WTC11 (cell line): ENCODE data around the gene SLAMF1. TPM values are rescaled to one million over a fixed set of nuclear protein-coding genes. Genes with fewer than 3 reads are reported as not detected.

Experiments used
- ATAC-seq: fragments of 200-7000 bp; cut with Tn5 transposase; 2 replicates; pipeline ENCODE4 v1.10.0; 2021; ENCODE audit warnings: mild to moderate bottlenecking, moderate library complexity
- CTCF ChIA-PET: fragments of 300-600 bp; sonication (Branson Sonifier 250); formaldehyde crosslinking; loops from one replicate; lab custom pipeline; 2021; ENCODE audit warnings: antibody characterized with exemption; lab: Charles Lee
- POLR2A ChIA-PET: fragments of 350-600 bp; sonication (Branson Sonifier 250); formaldehyde crosslinking; loops from one replicate; lab custom pipeline; 2021; ENCODE audit warnings: antibody characterized with exemption; lab: Charles Lee
- DNase-seq: peaks from one replicate; pipeline ENCODE4 v3.0.0; 2021; ENCODE audit warnings: low spot score
- H3K27ac Mint-ChIP-seq: 2 replicates; pipeline ENCODE4 v1.8.0; 2021; ENCODE audit warnings: mixed read lengths
- H3K27me3 Mint-ChIP-seq: 2 replicates; pipeline ENCODE4 v1.8.0; 2021; ENCODE audit warnings: low read depth, mild to moderate bottlenecking, moderate library complexity, mixed read lengths
- H3K36me3 Mint-ChIP-seq: 2 replicates; pipeline ENCODE4 v1.8.0; 2021; ENCODE audit warnings: mixed read lengths
- H3K4me1 Mint-ChIP-seq: 2 replicates; pipeline ENCODE4 v1.8.0; 2022; ENCODE audit warnings: mixed read lengths
- H3K4me3 Mint-ChIP-seq: 2 replicates; pipeline ENCODE4 v1.8.0; 2021; ENCODE audit warnings: mild to moderate bottlenecking, moderate library complexity, mixed read lengths
- H3K9me3 Mint-ChIP-seq: 2 replicates; pipeline ENCODE4 v1.8.0; 2021; ENCODE audit warnings: mixed read lengths
- CBFB ChIP-seq: sonication (generic); formaldehyde crosslinking; IDR thresholded peaks from 2 replicates; pipeline ENCODE4 v1.8.1; 2022; ENCODE audit warnings: mild to moderate bottlenecking, low read depth, missing genetic modification reagents
- IRF2 ChIP-seq: sonication (generic); formaldehyde crosslinking; IDR thresholded peaks from 2 replicates; pipeline ENCODE4 v1.8.0; 2022; ENCODE audit warnings: low read depth, missing genetic modification reagents, borderline replicate concordance
- NFE2L1 ChIP-seq: sonication (generic); formaldehyde crosslinking; IDR thresholded peaks from 2 replicates; pipeline ENCODE4 v1.8.1; 2023; ENCODE audit warnings: missing genetic modification reagents
- NR2C2 ChIP-seq: sonication (generic); formaldehyde crosslinking; IDR thresholded peaks from 2 replicates; pipeline ENCODE4 v1.8.0; 2022; ENCODE audit warnings: mild to moderate bottlenecking, missing genetic modification reagents
- SP1 ChIP-seq: sonication (generic); formaldehyde crosslinking; conservative IDR thresholded peaks from 2 replicates; pipeline ENCODE4 v1.8.1; 2022; ENCODE audit warnings: missing genetic modification reagents
- TCF7 ChIP-seq: sonication (generic); formaldehyde crosslinking; IDR thresholded peaks from 2 replicates; pipeline ENCODE4 v1.8.0; 2022; ENCODE audit warnings: mild to moderate bottlenecking, low read depth, missing genetic modification reagents, moderate library complexity
- TP53 ChIP-seq: sonication (generic); formaldehyde crosslinking; IDR thresholded peaks from 2 replicates; pipeline ENCODE4 v1.8.1; 2023; ENCODE audit warnings: mild to moderate bottlenecking, missing genetic modification reagents
- ZNF263 ChIP-seq: sonication (generic); formaldehyde crosslinking; IDR thresholded peaks from 2 replicates; pipeline ENCODE4 v1.8.1; 2022; ENCODE audit warnings: low read depth, mild to moderate bottlenecking, moderate library complexity, missing genetic modification reagents
- ZNF396 ChIP-seq: fragments of 250-450 bp; sonication (Bioruptor Pico); IDR thresholded peaks from 2 replicates; pipeline ENCODE4 v1.8.0; 2021; ENCODE audit warnings: mild to moderate bottlenecking, moderate library complexity, borderline replicate concordance
- total RNA-seq: library from RNA; stranded (reverse); gene quantifications from 3 replicates; pipeline ENCODE4 v1.2.3, GENCODE V29; 2021
- TF ChIP-seq, protein P1 (sequence below): sonication (generic); formaldehyde crosslinking; IDR thresholded peaks from 2 replicates; pipeline ENCODE4 v1.8.1; 2023; ENCODE audit warnings: mild to moderate bottlenecking, missing genetic modification reagents, moderate library complexity
- TF ChIP-seq, protein P2 (sequence below): sonication (generic); formaldehyde crosslinking; IDR thresholded peaks from 2 replicates; pipeline ENCODE4 v1.8.0; 2023; ENCODE audit warnings: missing genetic modification reagents, mild to moderate bottlenecking, borderline replicate concordance
- TF ChIP-seq, protein P3 (sequence below): sonication (generic); formaldehyde crosslinking; IDR thresholded peaks from 2 replicates; pipeline ENCODE4 v1.8.1; 2022; ENCODE audit warnings: low read depth, mild to moderate bottlenecking, moderate library complexity, missing genetic modification reagents, borderline replicate concordance
- TF ChIP-seq, protein P4 (sequence below): fragments of 250-450 bp; sonication (Bioruptor Pico); IDR thresholded peaks from 2 replicates; pipeline ENCODE4 v1.9.0; 2021; ENCODE audit warnings: mild to moderate bottlenecking, borderline replicate concordance
- TF ChIP-seq, protein P5 (sequence below): fragments of 250-450 bp; sonication (Bioruptor Pico); IDR thresholded peaks from 2 replicates; pipeline ENCODE4 v2.1.2; 2022; ENCODE audit warnings: mild to moderate bottlenecking, moderate library complexity
- TF ChIP-seq, protein P6 (sequence below): fragments of 250-450 bp; sonication (Bioruptor Pico); IDR thresholded peaks from 2 replicates; pipeline ENCODE4 v1.8.0; 2021; ENCODE audit warnings: mild to moderate bottlenecking
- TF ChIP-seq, protein P7 (sequence below): sonication (generic); formaldehyde crosslinking; IDR thresholded peaks from 2 replicates; pipeline ENCODE4 v1.8.0; 2023; ENCODE audit warnings: mild to moderate bottlenecking, missing genetic modification reagents

Gene SLAMF1
- total RNA-seq, 1 experiment from 2014 or later = 0.15 TPM

DNA sequence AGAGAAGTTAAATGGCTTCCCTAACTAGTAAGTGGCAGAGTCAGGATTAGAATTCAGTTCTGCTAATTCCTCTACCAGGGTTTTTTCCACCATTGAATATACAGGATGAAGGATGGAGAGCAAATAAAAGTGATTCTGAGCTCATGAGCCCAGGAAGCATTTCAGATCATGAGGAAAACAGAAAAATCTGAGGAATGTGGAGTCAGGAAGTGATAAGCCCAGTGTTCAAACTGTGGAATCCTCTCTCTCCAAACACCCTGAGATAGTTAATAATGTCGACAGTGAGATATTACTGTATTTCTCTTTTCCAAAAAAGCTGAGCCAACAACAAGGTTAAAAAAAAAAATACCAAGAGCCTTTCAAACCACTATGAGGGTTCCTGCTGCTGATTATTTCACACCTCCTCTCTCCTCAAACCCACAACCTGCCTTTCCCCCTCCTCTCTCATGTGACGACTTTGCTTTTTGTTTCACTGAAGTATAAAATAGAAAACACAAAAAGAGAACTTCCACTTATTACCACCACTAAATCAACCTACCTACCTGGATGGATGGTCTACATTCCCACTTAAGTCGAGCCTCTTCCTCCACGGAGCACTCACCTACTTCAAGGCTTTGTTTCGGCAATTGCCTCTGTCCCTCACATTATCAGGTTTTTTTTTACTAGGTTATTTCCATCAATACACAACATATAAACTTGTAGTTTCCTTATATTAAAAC, 8.9 kb downstream of the SLAMF1 start:
- peak; percentile 48 for ATAC-seq
- CTCF ChIA-PET = interaction anchor here (0.5 to 0.9 kb wide), 2 partner anchors 34 to 389 kb away, joined by 3 to 4 read pairs; no protein-coding TSS in a partner anchor
- Mint-ChIP-seq H3K36me3 (no peaks in the 10 kb centered on the region), H3K4me3 (no peak overlapping the region), H3K27me3 (peaks cover 19% of the 10 kb centered on the region), H3K9me3 (no peaks in the 10 kb centered on the region), H3K4me1 (peaks cover 23% of the 10 kb centered on the region), H3K27ac (peak overlapping the region; percentile 7; the same call in 1 of the 2 replicates)
- no peak for DNase-seq
- POLR2A ChIA-PET = no interaction called here
- TF ChIP-seq, protein P1, sequence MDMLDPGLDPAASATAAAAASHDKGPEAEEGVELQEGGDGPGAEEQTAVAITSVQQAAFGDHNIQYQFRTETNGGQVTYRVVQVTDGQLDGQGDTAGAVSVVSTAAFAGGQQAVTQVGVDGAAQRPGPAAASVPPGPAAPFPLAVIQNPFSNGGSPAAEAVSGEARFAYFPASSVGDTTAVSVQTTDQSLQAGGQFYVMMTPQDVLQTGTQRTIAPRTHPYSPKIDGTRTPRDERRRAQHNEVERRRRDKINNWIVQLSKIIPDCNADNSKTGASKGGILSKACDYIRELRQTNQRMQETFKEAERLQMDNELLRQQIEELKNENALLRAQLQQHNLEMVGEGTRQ (CRISPR knock-in tag) = no peak
- TF ChIP-seq CBFB (CRISPR knock-in tag) (no peak), ZNF396 (CRISPR knock-in tag) (no peak), ZNF263 (no peak), NR2C2 (CRISPR knock-in tag) (no peak), NFE2L1 (CRISPR knock-in tag) (no peak), TCF7 (CRISPR knock-in tag) (no peak), SP1 (CRISPR knock-in tag) (no peak), TP53 (CRISPR knock-in tag) (no peak), IRF2 (CRISPR knock-in tag) (no peak)
- TF ChIP-seq, protein P2, sequence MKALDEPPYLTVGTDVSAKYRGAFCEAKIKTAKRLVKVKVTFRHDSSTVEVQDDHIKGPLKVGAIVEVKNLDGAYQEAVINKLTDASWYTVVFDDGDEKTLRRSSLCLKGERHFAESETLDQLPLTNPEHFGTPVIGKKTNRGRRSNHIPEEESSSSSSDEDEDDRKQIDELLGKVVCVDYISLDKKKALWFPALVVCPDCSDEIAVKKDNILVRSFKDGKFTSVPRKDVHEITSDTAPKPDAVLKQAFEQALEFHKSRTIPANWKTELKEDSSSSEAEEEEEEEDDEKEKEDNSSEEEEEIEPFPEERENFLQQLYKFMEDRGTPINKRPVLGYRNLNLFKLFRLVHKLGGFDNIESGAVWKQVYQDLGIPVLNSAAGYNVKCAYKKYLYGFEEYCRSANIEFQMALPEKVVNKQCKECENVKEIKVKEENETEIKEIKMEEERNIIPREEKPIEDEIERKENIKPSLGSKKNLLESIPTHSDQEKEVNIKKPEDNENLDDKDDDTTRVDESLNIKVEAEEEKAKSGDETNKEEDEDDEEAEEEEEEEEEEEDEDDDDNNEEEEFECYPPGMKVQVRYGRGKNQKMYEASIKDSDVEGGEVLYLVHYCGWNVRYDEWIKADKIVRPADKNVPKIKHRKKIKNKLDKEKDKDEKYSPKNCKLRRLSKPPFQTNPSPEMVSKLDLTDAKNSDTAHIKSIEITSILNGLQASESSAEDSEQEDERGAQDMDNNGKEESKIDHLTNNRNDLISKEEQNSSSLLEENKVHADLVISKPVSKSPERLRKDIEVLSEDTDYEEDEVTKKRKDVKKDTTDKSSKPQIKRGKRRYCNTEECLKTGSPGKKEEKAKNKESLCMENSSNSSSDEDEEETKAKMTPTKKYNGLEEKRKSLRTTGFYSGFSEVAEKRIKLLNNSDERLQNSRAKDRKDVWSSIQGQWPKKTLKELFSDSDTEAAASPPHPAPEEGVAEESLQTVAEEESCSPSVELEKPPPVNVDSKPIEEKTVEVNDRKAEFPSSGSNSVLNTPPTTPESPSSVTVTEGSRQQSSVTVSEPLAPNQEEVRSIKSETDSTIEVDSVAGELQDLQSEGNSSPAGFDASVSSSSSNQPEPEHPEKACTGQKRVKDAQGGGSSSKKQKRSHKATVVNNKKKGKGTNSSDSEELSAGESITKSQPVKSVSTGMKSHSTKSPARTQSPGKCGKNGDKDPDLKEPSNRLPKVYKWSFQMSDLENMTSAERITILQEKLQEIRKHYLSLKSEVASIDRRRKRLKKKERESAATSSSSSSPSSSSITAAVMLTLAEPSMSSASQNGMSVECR (CRISPR knock-in tag) = no peak
- TF ChIP-seq, protein P3, sequence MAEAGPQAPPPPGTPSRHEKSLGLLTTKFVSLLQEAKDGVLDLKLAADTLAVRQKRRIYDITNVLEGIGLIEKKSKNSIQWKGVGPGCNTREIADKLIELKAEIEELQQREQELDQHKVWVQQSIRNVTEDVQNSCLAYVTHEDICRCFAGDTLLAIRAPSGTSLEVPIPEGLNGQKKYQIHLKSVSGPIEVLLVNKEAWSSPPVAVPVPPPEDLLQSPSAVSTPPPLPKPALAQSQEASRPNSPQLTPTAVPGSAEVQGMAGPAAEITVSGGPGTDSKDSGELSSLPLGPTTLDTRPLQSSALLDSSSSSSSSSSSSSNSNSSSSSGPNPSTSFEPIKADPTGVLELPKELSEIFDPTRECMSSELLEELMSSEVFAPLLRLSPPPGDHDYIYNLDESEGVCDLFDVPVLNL (CRISPR knock-in tag) = no peak
- TF ChIP-seq, protein P4, sequence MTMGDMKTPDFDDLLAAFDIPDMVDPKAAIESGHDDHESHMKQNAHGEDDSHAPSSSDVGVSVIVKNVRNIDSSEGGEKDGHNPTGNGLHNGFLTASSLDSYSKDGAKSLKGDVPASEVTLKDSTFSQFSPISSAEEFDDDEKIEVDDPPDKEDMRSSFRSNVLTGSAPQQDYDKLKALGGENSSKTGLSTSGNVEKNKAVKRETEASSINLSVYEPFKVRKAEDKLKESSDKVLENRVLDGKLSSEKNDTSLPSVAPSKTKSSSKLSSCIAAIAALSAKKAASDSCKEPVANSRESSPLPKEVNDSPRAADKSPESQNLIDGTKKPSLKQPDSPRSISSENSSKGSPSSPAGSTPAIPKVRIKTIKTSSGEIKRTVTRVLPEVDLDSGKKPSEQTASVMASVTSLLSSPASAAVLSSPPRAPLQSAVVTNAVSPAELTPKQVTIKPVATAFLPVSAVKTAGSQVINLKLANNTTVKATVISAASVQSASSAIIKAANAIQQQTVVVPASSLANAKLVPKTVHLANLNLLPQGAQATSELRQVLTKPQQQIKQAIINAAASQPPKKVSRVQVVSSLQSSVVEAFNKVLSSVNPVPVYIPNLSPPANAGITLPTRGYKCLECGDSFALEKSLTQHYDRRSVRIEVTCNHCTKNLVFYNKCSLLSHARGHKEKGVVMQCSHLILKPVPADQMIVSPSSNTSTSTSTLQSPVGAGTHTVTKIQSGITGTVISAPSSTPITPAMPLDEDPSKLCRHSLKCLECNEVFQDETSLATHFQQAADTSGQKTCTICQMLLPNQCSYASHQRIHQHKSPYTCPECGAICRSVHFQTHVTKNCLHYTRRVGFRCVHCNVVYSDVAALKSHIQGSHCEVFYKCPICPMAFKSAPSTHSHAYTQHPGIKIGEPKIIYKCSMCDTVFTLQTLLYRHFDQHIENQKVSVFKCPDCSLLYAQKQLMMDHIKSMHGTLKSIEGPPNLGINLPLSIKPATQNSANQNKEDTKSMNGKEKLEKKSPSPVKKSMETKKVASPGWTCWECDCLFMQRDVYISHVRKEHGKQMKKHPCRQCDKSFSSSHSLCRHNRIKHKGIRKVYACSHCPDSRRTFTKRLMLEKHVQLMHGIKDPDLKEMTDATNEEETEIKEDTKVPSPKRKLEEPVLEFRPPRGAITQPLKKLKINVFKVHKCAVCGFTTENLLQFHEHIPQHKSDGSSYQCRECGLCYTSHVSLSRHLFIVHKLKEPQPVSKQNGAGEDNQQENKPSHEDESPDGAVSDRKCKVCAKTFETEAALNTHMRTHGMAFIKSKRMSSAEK (CRISPR knock-in tag) = no peak
- TF ChIP-seq, protein P5, sequence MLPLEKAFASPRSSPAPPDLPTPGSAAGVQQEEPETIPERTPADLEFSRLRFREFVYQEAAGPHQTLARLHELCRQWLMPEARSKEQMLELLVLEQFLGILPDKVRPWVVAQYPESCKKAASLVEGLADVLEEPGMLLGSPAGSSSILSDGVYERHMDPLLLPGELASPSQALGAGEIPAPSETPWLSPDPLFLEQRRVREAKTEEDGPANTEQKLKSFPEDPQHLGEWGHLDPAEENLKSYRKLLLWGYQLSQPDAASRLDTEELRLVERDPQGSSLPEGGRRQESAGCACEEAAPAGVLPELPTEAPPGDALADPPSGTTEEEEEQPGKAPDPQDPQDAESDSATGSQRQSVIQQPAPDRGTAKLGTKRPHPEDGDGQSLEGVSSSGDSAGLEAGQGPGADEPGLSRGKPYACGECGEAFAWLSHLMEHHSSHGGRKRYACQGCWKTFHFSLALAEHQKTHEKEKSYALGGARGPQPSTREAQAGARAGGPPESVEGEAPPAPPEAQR = no peak
- TF ChIP-seq, protein P6, sequence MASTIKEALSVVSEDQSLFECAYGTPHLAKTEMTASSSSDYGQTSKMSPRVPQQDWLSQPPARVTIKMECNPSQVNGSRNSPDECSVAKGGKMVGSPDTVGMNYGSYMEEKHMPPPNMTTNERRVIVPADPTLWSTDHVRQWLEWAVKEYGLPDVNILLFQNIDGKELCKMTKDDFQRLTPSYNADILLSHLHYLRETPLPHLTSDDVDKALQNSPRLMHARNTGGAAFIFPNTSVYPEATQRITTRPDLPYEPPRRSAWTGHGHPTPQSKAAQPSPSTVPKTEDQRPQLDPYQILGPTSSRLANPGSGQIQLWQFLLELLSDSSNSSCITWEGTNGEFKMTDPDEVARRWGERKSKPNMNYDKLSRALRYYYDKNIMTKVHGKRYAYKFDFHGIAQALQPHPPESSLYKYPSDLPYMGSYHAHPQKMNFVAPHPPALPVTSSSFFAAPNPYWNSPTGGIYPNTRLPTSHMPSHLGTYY (CRISPR knock-in tag) = no peak
- TF ChIP-seq, protein P7, sequence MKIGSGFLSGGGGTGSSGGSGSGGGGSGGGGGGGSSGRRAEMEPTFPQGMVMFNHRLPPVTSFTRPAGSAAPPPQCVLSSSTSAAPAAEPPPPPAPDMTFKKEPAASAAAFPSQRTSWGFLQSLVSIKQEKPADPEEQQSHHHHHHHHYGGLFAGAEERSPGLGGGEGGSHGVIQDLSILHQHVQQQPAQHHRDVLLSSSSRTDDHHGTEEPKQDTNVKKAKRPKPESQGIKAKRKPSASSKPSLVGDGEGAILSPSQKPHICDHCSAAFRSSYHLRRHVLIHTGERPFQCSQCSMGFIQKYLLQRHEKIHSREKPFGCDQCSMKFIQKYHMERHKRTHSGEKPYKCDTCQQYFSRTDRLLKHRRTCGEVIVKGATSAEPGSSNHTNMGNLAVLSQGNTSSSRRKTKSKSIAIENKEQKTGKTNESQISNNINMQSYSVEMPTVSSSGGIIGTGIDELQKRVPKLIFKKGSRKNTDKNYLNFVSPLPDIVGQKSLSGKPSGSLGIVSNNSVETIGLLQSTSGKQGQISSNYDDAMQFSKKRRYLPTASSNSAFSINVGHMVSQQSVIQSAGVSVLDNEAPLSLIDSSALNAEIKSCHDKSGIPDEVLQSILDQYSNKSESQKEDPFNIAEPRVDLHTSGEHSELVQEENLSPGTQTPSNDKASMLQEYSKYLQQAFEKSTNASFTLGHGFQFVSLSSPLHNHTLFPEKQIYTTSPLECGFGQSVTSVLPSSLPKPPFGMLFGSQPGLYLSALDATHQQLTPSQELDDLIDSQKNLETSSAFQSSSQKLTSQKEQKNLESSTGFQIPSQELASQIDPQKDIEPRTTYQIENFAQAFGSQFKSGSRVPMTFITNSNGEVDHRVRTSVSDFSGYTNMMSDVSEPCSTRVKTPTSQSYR (CRISPR knock-in tag) = no peak
